ENCODE results near the gene EXD2.
A peak's percentile ranks its signal among the peaks of the same experiment; 100 is the strongest.
"Not testable (repeated sequence)": the region's sequence is repeated elsewhere in the genome, so short reads cannot be mapped to it uniquely, and the experiment has no call there.

EXD2 gene

DNA sequence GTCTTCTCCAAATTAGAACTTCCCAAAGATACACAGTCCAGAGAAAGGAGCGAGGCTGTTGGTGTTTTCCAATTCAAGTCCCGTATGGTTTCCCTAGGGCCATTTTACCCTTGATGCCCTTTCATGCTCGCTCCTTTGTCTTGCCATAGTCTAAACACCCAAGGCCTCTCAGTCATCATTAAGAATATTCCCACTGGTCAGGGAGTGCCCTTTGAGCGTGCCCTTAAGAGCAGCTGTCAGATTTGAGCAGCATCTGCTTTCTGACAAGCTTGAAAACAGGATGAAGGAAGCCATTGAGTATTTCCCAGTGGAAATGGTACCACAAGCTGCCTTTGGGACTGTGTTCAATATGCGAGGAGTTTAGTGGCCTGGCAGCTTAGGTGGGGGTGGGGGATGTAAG, 58.3 kb downstream of the EXD2 start:
- DNase-seq (ENCODE audit: low spot score): no peak

- DNase-seq (ENCODE audit: low spot score): no peak
Observed at GRCh38 chr14:69252851-69253250, 61.6 kb downstream of the EXD2 start.

DNA sequence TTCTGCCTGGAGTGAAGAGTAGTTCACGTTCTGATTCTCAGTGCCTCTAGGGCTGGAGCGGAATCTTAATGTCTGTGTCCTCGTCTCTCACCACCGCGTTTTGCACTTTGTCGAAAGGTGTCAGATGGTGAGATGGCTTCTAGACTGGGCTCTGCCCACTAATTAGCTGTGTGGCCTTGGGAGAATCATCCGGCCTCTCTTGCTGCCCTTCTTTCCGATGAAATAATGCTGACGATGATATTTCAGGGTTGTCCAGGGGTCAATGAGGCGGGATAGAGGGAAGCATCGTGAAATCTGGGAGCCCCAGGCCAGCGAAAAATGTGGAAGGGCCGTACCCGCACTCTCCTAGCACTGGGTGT, 67.8 kb downstream of the EXD2 start:
- no peak for DNase-seq (ENCODE audit: low spot score)

GRCh38 chr14:69259527-69260189, 68.4 kb downstream of the EXD2 start, which contains the start of gene GALNT16:
Gene GALNT16 (plus strand): TSS chr14:69260158. CDS start chr14:69260291, 133 bp downstream.
- peak; percentile 71 for DNase-seq (ENCODE audit: low spot score)

- DNase-seq (ENCODE audit: low spot score): peak; percentile 48
Observed at GRCh38 chr14:69260190-69260860, 69.0 kb downstream of the EXD2 start.

DNA sequence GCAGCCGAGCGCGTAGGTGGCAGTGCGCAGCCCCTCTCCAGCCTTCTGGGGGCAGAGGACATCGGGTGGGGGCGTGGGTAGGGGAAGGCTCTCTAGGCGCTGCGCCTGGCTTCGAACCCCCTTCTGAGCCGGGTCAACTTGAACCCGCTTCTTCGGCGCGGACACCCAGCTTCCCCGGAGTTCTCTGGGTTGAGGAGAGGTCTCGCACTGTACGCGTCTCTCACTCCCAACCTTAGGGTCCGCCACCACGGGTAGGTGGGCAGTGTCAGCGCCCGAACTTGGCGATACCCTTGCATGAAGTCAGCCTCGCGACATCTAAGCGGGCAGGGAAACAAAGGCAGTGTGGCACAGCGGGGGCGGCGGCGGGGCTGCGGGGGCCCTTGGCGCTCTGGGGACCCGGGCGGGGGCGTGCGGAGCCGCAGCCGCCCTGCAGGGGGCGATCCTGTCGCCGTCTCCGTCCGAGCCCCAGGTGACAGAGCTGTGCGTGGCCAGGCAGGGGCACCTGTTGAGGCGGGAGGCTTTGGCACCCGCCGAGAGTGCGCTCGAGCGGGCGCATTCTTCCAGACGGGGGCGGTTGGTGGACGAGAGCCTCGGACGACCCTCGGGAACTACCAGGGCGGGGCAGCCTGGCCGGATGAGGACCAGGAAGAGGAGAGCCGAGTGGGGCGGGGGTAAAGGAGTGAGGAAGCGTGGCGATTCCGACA, 69.7 kb downstream of the EXD2 start:
- peak; percentile 68 for DNase-seq (ENCODE audit: low spot score)

- DNase-seq (ENCODE audit: low spot score): peak; percentile 41
Observed at GRCh38 chr14:69261761-69262331, 70.5 kb downstream of the EXD2 start.

DNA sequence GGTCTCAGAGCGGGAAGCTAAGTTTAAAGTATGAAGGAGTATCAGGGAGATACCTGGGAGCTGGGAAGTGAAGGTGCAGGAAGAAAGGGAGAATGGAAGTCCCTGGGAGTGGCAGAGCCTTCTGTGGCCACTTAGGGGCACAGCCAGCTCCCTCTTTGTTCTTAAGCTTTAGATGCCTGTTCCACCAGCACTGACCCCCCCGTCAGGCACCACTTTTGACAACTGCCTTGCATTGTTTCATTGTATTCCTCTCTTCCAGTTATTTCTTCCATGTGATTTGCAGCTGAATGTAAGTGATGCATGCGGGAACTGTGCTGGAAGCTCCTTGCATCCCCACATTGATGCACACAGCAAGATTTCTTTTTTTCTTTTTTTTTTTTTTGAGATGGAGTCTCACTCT, 71.2 kb downstream of the EXD2 start:
- DNase-seq (ENCODE audit: low spot score): no peak

- peak; percentile 94 for DNase-seq (ENCODE audit: low spot score)
Observed at GRCh38 chr14:69263364-69263763, 72.1 kb downstream of the EXD2 start.

GRCh38 chr14:69263771-69264170, 72.5 kb downstream of the EXD2 start:
- peak; percentile 30 for DNase-seq (ENCODE audit: low spot score)

DNA sequence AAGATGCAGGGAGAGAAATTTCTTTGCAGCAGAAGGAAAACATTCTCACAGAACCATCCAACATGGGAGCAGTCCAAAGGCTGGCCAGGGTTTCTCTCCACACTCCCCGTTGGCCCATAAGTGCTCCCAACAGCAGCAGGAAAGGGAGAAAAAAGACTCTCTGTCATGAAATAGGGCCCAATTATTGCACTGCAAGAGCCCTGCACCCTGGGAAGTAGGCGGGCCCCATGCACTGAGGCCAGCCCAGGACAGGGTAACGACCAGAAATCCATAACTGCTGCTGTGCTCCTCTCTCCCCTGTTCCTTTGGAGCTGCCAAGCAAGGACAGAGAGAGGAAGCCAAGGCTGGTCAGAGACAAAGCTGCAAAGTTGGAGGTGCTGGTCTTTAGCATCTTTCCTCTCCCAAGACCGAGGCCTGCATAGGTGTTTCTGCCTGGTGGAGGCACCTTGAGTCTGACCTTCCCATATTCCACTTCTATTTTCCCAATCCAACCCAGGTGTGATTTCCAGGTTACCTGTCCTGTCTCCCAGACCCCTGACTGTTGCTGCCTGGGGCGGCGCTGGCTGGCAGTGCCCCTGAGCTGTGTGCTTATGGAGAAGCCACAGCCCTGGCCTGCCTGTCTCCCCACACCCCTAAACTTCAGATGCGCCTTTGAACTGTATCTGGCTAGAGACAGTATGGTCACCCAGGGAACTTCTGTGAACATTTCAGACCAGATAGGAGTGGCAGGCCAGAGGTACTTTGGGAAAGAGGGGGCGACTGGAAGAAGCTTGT, 75.5 kb downstream of the EXD2 start:
- no peak for DNase-seq (ENCODE audit: low spot score)

DNA sequence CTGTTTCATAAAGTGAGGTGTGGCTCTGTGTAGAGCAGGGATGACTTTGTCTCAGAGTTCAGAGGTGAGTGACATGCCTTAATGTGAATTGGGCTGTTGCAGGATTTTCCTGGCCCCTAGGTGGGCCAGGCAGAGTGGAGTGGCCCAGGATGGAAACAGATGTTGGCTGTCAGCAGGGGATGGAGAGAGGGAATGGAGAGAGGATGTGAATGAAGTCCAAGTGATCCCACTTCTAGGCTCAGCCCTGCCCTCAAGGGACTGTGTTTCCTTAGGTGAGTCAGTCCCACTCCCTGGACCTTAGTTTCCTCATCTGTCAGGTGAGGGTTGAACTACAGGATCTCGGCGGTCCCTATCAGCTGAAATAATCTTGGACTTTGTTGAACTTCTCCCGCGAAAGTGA, 76.2 kb downstream of the EXD2 start:
- no peak for DNase-seq (ENCODE audit: low spot score)

DNA sequence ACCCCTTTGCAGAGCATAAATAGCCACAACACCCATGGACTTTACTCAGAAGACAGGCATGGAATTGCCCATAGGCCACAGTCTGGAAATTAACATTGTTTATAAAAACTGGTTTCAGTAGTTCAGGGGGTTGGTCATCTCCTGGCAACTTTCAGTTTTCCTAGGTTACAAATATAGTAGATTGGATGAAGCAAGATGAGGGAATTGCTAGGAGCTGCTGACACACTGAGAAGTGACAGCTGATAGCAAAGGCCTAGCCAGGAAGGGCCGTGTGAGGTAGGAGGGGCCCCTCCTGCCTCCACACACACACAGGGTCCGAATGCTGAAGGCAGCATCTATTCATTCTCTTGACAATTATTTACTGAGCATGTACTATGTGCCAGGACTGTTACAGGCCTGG, 76.9 kb downstream of the EXD2 start:
- DNase-seq (ENCODE audit: low spot score): peak; percentile 52

- peak; percentile 60 for DNase-seq (ENCODE audit: low spot score)
Observed at GRCh38 chr14:69268763-69269162, 77.5 kb downstream of the EXD2 start.

DNA sequence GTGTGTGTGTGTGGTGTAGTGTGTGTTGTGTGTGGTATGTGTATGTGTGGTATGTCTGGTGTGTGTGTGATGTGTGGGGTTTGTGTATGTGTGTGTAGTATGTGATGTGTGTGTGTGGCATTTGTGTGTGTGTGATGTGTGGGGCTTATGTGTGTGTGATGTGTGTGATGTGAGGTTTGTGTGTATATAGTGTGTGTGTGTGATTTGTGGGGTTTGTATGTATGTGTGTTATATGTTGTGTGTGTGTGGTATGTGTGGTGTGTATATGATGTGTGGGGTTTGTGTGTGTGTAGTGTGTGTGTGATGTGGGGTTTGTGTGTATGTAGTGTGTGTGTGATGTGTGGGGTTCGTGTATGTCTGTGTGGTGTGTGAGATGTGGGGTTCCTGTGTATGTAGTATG, 78.1 kb downstream of the EXD2 start:
- no peak for DNase-seq (ENCODE audit: low spot score)

DNA sequence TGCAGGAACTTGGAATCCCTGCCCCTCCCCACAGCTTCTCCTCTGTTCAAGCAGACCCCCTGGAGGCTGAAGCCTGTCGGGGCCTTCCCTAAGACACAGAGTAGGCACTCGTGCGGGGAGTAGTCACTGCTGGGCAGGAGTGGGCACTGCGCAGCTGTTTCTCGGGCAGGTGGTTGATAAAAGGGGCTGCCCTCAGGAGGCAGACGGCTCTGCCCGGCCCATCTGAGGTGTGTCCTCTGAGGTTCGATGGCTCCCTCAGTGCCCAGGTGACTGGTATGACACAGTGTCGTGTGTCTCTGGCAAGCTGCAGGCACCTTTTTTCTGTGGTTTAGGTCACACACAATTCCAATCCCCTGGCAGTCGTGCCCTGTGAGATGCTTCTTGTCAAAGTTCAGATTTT, 78.8 kb downstream of the EXD2 start:
- no peak for DNase-seq (ENCODE audit: low spot score)

- no peak for DNase-seq (ENCODE audit: low spot score)
Observed at GRCh38 chr14:69270795-69271708, 79.8 kb downstream of the EXD2 start.

DNA sequence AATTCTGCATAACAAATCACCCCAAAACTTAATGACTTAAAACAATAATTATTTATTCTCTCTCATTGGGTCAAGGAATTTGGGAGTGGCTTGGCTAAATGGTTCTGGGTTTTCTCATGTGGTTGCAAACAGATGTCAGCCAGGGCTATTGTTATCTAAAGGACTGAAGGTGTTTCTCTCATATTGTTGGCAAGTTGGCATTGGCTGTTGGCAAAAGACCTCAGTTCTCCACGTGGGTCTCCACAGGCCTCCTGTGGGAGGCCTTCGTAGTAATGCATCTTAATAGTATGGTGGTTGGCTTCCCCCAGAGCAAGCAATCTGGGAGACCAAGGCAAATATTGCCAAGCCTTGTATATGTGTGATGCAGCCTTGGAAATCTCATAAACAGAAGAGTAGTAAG, 83.0 kb downstream of the EXD2 start:
- DNase-seq (ENCODE audit: low spot score): no peak

- no peak for DNase-seq (ENCODE audit: low spot score)
Observed at GRCh38 chr14:69275331-69275730, 84.0 kb downstream of the EXD2 start.

DNA sequence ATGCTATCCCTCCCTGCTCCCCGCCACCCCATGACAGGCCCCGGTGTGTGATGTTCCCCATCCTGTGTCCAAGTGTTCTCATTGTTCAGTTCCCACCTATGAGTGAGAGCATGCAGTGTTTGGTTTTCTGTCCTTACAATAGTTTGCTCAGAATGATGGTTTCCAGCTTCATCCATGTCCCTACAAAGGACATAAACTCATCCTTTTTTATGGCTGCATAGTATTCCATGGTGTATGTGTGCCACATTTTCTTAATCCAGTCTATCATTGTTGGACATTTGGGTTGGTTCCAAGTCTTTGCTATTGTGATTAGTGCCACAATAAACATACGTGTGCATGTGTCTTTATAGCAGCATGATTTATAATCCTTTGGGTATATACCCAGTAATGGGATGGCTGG, 86.1 kb downstream of the EXD2 start:
- DNase-seq (ENCODE audit: low spot score): not testable (repeated sequence)

DNA sequence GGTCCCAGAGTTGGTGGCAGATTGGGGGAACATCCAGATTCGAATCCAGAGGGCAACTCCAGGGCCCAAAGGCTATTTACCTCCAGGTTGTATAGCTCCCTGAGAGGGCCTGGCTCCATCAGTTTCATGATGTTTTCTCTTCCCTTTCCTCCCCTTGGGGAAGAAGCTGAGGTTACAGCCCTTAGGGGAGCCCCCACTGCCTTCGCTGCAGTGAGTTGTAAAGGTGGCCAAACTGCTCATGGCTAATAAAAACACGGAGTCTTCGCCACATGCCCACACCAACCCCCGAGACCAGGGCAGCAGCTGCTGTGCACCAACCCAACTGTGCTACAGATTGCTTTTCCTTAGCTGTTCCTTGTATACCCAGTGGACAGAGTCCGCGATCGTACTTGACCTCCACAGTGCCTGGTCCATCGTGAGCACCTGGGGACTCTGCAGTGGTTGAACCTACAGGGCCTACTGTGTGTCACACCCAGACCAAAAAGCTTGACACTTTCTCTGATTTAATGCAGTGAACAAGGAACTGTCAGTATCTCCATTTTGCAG, 89.5 kb downstream of the EXD2 start:
- DNase-seq (ENCODE audit: low spot score): no peak

All from GM03348 (cell line).